ENCODE data around the gene DHCR7. TPM values are rescaled to one million over a fixed set of nuclear protein-coding genes. Genes with fewer than 3 reads are reported as not detected.

The DHCR7 gene
- total and polyA plus RNA-seq, 5 donors: 28.7 to 73.5 (median 58.9) TPM

- H3K4me3 ChIP-seq (ENCODE audit: low read length): no peak overlapping the region
- peak; percentile 76 to 83 for ATAC-seq
Measured at GRCh38 chr11:71433648-71434450, 14.3 kb downstream of the DHCR7 start.

GRCh38 chr11:71432761-71433647 lies 15.2 kb downstream of the DHCR7 start:
- peaks cover 7% of the 10 kb centered on the region for H3K4me1 ChIP-seq (ENCODE audit: control insufficient read depth, insufficient read depth, low read length)
- peak in 2 of 3 donors; percentile 44 to 71 for DNase-seq
- WGBS: 67% methylated on average over 7 of the region's 7 CpGs
- no peaks in the 10 kb centered on the region for H3K27me3 ChIP-seq (ENCODE audit: control insufficient read depth, insufficient read depth)
- H3K27ac ChIP-seq (ENCODE audit: low read length): peak overlapping the region; percentile 95
- ATAC-seq: peak; percentile 42 to 54
- intact Hi-C loops (cut with DNase I): no loop called here
- H3K4me3 ChIP-seq (ENCODE audit: low read length): no peak overlapping the region
- no peaks in the 10 kb centered on the region for H3K9me3 ChIP-seq (ENCODE audit: control insufficient read depth, low read length)

More at GRCh38 chr11:71433648-71434450, 14.3 kb downstream of the DHCR7 start:
- DNase-seq: peak; percentile 79 to 85 (median 80)
- H3K27ac ChIP-seq (ENCODE audit: low read length): peak overlapping the region; percentile 95
- no peaks in the 10 kb centered on the region for H3K27me3 ChIP-seq (ENCODE audit: control insufficient read depth, insufficient read depth)
- no peaks in the 10 kb centered on the region for H3K9me3 ChIP-seq (ENCODE audit: control insufficient read depth, low read length)
- intact Hi-C loops (cut with DNase I): no loop called here
- 74% methylated on average over 19 of the region's 19 CpGs for WGBS
- peaks cover 7% of the 10 kb centered on the region for H3K4me1 ChIP-seq (ENCODE audit: control insufficient read depth, insufficient read depth, low read length)

- Histone ChIP-seq H3K4me1 (ENCODE audit: control insufficient read depth, insufficient read depth, low read length) (peaks cover 7% of the 10 kb centered on the region), H3K27ac (ENCODE audit: low read length) (no peak overlapping the region), H3K27me3 (ENCODE audit: control insufficient read depth, insufficient read depth) (no peaks in the 10 kb centered on the region), H3K9me3 (ENCODE audit: control insufficient read depth, low read length) (no peaks in the 10 kb centered on the region), H3K4me3 (ENCODE audit: low read length) (no peak overlapping the region)
- 49% methylated on average over 7 of the region's 7 CpGs for WGBS
- ATAC-seq: no peak
- peak in 1 of 3 donors; percentile 49 for DNase-seq
- intact Hi-C loops (cut with DNase I): no loop called here
Measured at GRCh38 chr11:71431271-71431670, 16.9 kb downstream of the DHCR7 start.

DNA sequence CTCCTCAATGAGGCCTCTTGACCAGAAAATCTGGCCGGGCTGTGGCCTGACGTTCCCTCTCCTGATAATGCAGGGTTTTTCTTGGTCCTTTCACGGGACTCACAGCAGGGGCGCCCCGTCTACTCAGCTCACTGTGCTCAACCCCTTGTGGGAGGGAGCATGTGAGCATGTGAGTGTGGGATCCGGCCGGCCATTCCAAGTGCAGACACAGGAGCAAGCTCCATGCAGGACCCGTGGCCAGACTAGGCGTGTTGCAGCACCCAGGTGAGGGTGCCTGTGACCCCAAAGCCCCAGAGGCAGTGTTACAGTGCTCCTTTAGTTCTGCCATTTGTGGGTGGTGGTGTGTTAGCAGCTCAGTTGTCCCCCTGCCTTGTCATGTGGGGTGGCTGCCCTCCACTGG lies 18.0 kb downstream of the DHCR7 start:
- intact Hi-C loops (cut with DNase I): no loop called here
- ATAC-seq (no peak), DNase-seq (peak in 1 of 3 donors; percentile 51)
- no peaks in the 10 kb centered on the region for H3K27me3 ChIP-seq (ENCODE audit: control insufficient read depth, insufficient read depth)
- H3K4me1 ChIP-seq (ENCODE audit: control insufficient read depth, insufficient read depth, low read length): peaks cover 7% of the 10 kb centered on the region
- no peaks in the 10 kb centered on the region for H3K9me3 ChIP-seq (ENCODE audit: control insufficient read depth, low read length)
- 84% methylated on average over 9 of the region's 9 CpGs for WGBS
- no peak overlapping the region for H3K4me3 ChIP-seq (ENCODE audit: low read length)
- no peak overlapping the region for H3K27ac ChIP-seq (ENCODE audit: low read length)

DNA sequence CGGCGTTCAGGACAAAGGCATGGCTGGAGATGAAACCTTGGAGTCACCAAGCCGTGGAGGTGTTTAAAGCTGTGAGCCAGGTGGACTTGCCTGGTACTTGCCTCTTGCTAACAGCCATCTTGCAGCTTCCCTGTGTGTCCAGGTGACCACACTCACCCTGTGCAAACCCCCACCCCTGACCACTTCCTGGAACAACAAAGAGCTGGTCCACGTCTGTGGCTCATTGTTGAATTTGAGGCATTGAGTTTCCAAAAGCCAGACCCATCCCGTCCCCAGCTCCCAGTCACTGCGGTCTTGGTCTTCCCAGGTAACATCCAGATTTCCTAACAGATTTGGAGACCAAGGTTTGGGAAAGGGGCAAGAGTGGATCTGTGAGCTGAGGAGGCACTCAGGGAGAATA lies 18.5 kb downstream of the DHCR7 start:
- Histone ChIP-seq H3K9me3 (ENCODE audit: control insufficient read depth, low read length) (no peaks in the 10 kb centered on the region), H3K4me3 (ENCODE audit: low read length) (no peak overlapping the region), H3K27ac (ENCODE audit: low read length) (no peak overlapping the region), H3K4me1 (ENCODE audit: control insufficient read depth, insufficient read depth, low read length) (peaks cover 7% of the 10 kb centered on the region), H3K27me3 (ENCODE audit: control insufficient read depth, insufficient read depth) (no peaks in the 10 kb centered on the region)
- DNase-seq (no peak), ATAC-seq (no peak)
- 95% methylated on average over 6 of the region's 6 CpGs for WGBS
- intact Hi-C loops (cut with DNase I): no loop called here

DNA sequence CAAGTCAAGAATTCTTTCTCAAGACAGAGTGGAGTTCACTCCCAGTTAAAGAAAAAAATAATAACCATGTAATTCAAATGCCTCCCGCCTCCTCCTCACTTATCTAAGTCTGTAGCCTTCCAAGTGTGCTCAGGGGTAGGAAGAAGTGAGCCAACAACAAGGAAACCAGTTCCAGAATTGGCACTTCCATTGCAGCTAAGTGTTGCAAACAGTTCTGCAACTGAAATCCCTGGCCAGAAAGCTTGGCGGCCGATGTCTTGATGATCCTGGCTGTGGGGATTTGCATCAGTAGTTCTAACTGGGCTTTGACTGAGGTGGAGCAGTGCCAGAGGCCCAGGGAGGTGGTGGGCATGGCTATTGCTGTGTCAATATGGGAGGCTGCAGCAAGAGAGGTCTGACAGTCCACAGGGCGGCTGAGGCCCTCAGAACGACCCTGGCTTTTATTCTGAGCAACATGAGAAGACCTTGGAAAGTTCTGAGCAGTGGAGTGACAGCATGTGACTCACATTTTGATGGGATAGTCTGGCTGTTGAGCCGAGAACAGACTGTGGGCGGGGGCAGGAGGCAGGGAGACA lies 19.2 kb downstream of the DHCR7 start:
- ATAC-seq (peak; percentile 62 to 79), DNase-seq (peak; percentile 86 to 92 (median 90))
- Histone ChIP-seq H3K4me3 (ENCODE audit: low read length) (no peak overlapping the region), H3K4me1 (ENCODE audit: control insufficient read depth, insufficient read depth, low read length) (peaks cover 7% of the 10 kb centered on the region), H3K9me3 (ENCODE audit: control insufficient read depth, low read length) (no peaks in the 10 kb centered on the region), H3K27me3 (ENCODE audit: control insufficient read depth, insufficient read depth) (no peaks in the 10 kb centered on the region), H3K27ac (ENCODE audit: low read length) (peak overlapping the region; percentile 6)
- 44% methylated on average over 7 of the region's 7 CpGs for WGBS
- intact Hi-C loops (cut with DNase I): no loop called here

GRCh38 chr11:71426413-71426812 lies 21.8 kb downstream of the DHCR7 start:
- Histone ChIP-seq H3K27me3 (ENCODE audit: control insufficient read depth, insufficient read depth) (no peaks in the 10 kb centered on the region), H3K9me3 (ENCODE audit: control insufficient read depth, low read length) (no peaks in the 10 kb centered on the region), H3K4me1 (ENCODE audit: control insufficient read depth, insufficient read depth, low read length) (no peaks in the 10 kb centered on the region), H3K27ac (ENCODE audit: low read length) (no peak overlapping the region), H3K4me3 (ENCODE audit: low read length) (no peak overlapping the region)
- DNase-seq (no peak), ATAC-seq (no peak)
- WGBS: 66% methylated on average over 3 of the region's 3 CpGs
- intact Hi-C loops (cut with DNase I): no loop called here

DNA sequence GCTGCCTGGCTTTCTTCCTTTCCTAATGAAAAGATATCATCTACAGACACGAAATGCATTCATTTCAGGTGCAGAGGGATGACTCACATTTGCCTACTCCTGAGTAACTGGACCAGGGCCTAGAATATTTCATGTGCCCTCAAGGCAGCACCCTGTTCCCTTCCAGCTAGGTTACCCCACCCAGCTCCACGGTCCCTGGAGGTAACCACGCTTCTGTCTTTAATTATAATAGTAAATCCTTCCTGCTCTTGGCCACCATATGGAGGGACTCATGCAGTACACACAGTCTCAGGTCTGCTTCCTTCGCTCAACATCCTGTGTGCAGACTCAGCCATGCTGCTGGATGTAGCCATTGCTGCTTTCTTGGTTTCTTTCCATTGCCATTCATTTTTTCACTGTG lies 22.3 kb downstream of the DHCR7 start:
- intact Hi-C loops (cut with DNase I): no loop called here
- no peaks in the 10 kb centered on the region for H3K4me1 ChIP-seq (ENCODE audit: control insufficient read depth, insufficient read depth, low read length)
- ATAC-seq: no peak
- DNase-seq: no peak
- no peaks in the 10 kb centered on the region for H3K27me3 ChIP-seq (ENCODE audit: control insufficient read depth, insufficient read depth)
- WGBS: 77% methylated on average over 4 of the region's 4 CpGs
- no peak overlapping the region for H3K4me3 ChIP-seq (ENCODE audit: low read length)
- no peaks in the 10 kb centered on the region for H3K9me3 ChIP-seq (ENCODE audit: control insufficient read depth, low read length)
- no peak overlapping the region for H3K27ac ChIP-seq (ENCODE audit: low read length)

GRCh38 chr11:71425409-71425808 lies 22.8 kb downstream of the DHCR7 start:
- ATAC-seq: no peak
- Histone ChIP-seq H3K27ac (ENCODE audit: low read length) (no peak overlapping the region), H3K4me3 (ENCODE audit: low read length) (no peak overlapping the region), H3K27me3 (ENCODE audit: control insufficient read depth, insufficient read depth) (no peaks in the 10 kb centered on the region), H3K4me1 (ENCODE audit: control insufficient read depth, insufficient read depth, low read length) (no peaks in the 10 kb centered on the region), H3K9me3 (ENCODE audit: control insufficient read depth, low read length) (no peaks in the 10 kb centered on the region)
- no peak for DNase-seq
- 95% methylated on average over 2 of the region's 2 CpGs for WGBS
- intact Hi-C loops (cut with DNase I): no loop called here

- WGBS: 72% methylated on average over 7 of the region's 7 CpGs
- H3K4me1 ChIP-seq (ENCODE audit: control insufficient read depth, insufficient read depth, low read length): no peaks in the 10 kb centered on the region
- no peaks in the 10 kb centered on the region for H3K27me3 ChIP-seq (ENCODE audit: control insufficient read depth, insufficient read depth)
- no peak overlapping the region for H3K4me3 ChIP-seq (ENCODE audit: low read length)
- ATAC-seq (no peak), DNase-seq (no peak)
- no peak overlapping the region for H3K27ac ChIP-seq (ENCODE audit: low read length)
- H3K9me3 ChIP-seq (ENCODE audit: control insufficient read depth, low read length): no peaks in the 10 kb centered on the region
- intact Hi-C loops (cut with DNase I): no loop called here
Measured at GRCh38 chr11:71423181-71423790, 24.9 kb downstream of the DHCR7 start.
